ENCODE measurements around the gene JAML. TPM values are rescaled to one million over a fixed set of nuclear protein-coding genes. Genes with fewer than 3 reads are reported as not detected.

Gene JAML
- total and polyA plus RNA-seq, 2 of the 13 experiments (the other 11 are each of a cell fraction or from before 2014, with no cell fraction given): 2.0 to 3.3 TPM

DNA sequence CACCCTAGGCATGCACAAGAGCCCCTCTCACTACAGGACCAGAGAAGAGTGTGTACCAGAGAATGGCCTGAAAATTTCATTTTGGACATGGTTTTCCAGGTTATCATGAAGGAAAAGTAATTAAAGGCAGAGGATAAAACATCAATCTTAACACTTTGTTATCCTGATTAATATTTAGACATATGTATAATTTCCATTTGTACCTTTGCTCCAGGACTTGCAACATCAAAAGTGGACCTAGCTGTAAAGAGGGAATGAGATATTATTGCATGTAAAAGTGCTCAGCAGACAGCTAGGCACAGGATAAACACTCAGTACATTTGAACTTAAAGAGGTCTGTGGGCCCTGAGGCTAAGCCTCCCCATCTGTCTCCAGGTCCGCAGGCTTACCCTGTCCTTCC, 70.2 kb downstream of the JAML start:
- CTCF ChIA-PET (ENCODE audit: low intra/inter-chr PET ratio, low total read pairs): no interaction called here
- FAIRE-seq (no peak), DNase-seq (ENCODE audit: low spot score) (no peak), ATAC-seq (no peak)
- no peak for TF ChIP-seq NFIB (CRISPR knock-in tag; IDR thresholded peaks at IDR 0.05; ENCODE audit: borderline replicate concordance)
- no peak overlapping the region for H3K4me2 ChIP-seq (ENCODE audit: low read depth, low read length)
- no peaks in the 10 kb centered on the region for H3K9me3 ChIP-seq (ENCODE audit: low read length)
- POLR2A ChIA-PET: no interaction called here
- in situ Hi-C loops (cut with HindIII; ENCODE audit: extremely low pct_ligation_motif_present, low pct_unique_long_range_greater_than_20kb): no loop called here
- H2AFZ ChIP-seq (ENCODE audit: low read length): no peak overlapping the region
- H3K79me2 ChIP-seq (ENCODE audit: insufficient read depth, low read length): no peaks in the 10 kb centered on the region
- H3K4me1 ChIP-seq (ENCODE audit: insufficient read depth, low read length): peaks cover 26% of the 10 kb centered on the region
- H3K9ac ChIP-seq (ENCODE audit: insufficient read depth, low read depth, low read length): no peak overlapping the region
- peaks cover 27 to 95% of the 10 kb centered on the region in 2 experiments for H3K27me3 ChIP-seq (ENCODE audit: control insufficient read depth in 1 of 2, insufficient read depth in 2 of 2, low read length in 2 of 2)
- no peak overlapping the region for H3K4me3 ChIP-seq (replicated peaks in 1 of 3; ENCODE audit: insufficient read depth in 1 of 3, low read depth in 2 of 3, low read length in 3 of 3)
- no peaks in the 10 kb centered on the region for H3K36me3 ChIP-seq (replicated peaks in 1 of 2; ENCODE audit: control insufficient read depth in 1 of 2, insufficient read depth in 2 of 2, low read length in 2 of 2)
- H3K27ac ChIP-seq (ENCODE audit: extremely low read length, insufficient read depth, low read length): no peak overlapping the region
- 0% methylated on average over 1 of the region's 1 CpG for WGBS (ENCODE audit: low lambda C conversion rate)
- no TSS peak for BruUV-seq (replicated peaks)
- intact Hi-C loops (cut with micrococcal nuclease; ENCODE audit: unreplicated experiment): no loop called here
- H4K20me1 ChIP-seq (ENCODE audit: insufficient read depth, low read length): no peaks in the 10 kb centered on the region

DNA sequence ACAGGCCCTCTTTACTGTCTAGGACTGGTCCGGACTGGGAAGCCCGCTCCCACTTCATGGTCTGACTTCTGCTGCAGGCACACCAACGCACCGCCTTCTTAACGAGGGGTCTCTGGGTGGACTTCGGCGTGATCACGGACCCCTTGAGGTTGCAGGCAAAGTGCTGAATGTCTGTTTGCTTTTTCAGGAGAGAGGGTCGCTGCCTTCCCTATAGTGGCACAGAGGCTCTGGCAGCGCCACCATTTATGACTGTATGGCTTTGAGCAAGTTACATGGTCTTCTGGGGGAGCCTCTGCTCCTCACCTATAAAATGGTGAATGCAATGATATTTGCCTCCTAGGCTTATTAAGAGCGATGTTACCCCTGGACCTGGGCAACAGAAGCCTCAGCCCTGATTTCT, 70.8 kb downstream of the JAML start:
- H3K79me2 ChIP-seq (ENCODE audit: insufficient read depth, low read length): no peaks in the 10 kb centered on the region
- no peak overlapping the region for H3K9ac ChIP-seq (ENCODE audit: insufficient read depth, low read depth, low read length)
- no peaks in the 10 kb centered on the region for H3K9me3 ChIP-seq (ENCODE audit: low read length)
- POLR2A ChIA-PET: no interaction called here
- DNase-seq (ENCODE audit: low spot score): no peak
- TF ChIP-seq HNF4G (IDR thresholded peaks at IDR 0.05; ENCODE audit: borderline replicate concordance, low read depth, low read length) (no peak), HNF4G (CRISPR knock-in tag; IDR thresholded peaks at IDR 0.05; ENCODE audit: borderline replicate concordance, low read depth) (no peak), U2AF2 (IDR thresholded peaks at IDR 0.05; ENCODE audit: low read depth, low read length) (no peak), ZNF672 (CRISPR knock-in tag; IDR thresholded peaks at IDR 0.05) (no peak), ZNF562 (CRISPR knock-in tag; IDR thresholded peaks at IDR 0.05; ENCODE audit: borderline replicate concordance) (no peak), CREM (IDR thresholded peaks at IDR 0.05) (no peak), CREM (CRISPR knock-in tag; IDR thresholded peaks at IDR 0.05) (no peak), MED1 (CRISPR knock-in tag; IDR thresholded peaks at IDR 0.05) (no peak), ZFP36L1 (CRISPR knock-in tag; IDR thresholded peaks at IDR 0.05) (no peak), NR2C2 (CRISPR knock-in tag; IDR thresholded peaks at IDR 0.05; ENCODE audit: borderline replicate concordance) (no peak), ADNP (CRISPR knock-in tag; IDR thresholded peaks at IDR 0.05) (no peak), ATF7-NPFF (CRISPR knock-in tag; IDR thresholded peaks at IDR 0.05; ENCODE audit: low read depth) (no peak)
- H3K36me3 ChIP-seq (replicated peaks in 1 of 2; ENCODE audit: control insufficient read depth in 1 of 2, insufficient read depth in 2 of 2, low read length in 2 of 2): no peaks in the 10 kb centered on the region
- no peak overlapping the region for H3K27ac ChIP-seq (ENCODE audit: extremely low read length, insufficient read depth, low read length)
- H3K27me3 ChIP-seq (ENCODE audit: control insufficient read depth in 1 of 2, insufficient read depth in 2 of 2, low read length in 2 of 2): peaks cover 26 to 94% of the 10 kb centered on the region in 2 experiments
- no peak for ATAC-seq
- H3K4me3 ChIP-seq (replicated peaks in 1 of 3; ENCODE audit: insufficient read depth in 1 of 3, low read depth in 2 of 3, low read length in 3 of 3): no peak overlapping the region
- CTCF ChIA-PET (ENCODE audit: low intra/inter-chr PET ratio, low total read pairs): no interaction called here
- in situ Hi-C loops (cut with HindIII; ENCODE audit: extremely low pct_ligation_motif_present, low pct_unique_long_range_greater_than_20kb) (no loop called here), intact Hi-C loops (cut with micrococcal nuclease; ENCODE audit: unreplicated experiment) (no loop called here)
- H4K20me1 ChIP-seq (ENCODE audit: insufficient read depth, low read length): no peaks in the 10 kb centered on the region
- WGBS (ENCODE audit: low lambda C conversion rate): 83% methylated on average over 11 of the region's 11 CpGs
- no peak overlapping the region for H2AFZ ChIP-seq (ENCODE audit: low read length)
- peaks cover 26% of the 10 kb centered on the region for H3K4me1 ChIP-seq (ENCODE audit: insufficient read depth, low read length)
- BruUV-seq (replicated peaks): no TSS peak
- no peak for FAIRE-seq
- H3K4me2 ChIP-seq (ENCODE audit: low read depth, low read length): no peak overlapping the region
